OCI-LY1 (cell line): ENCODE results near the gene UTS2R.

ENCODE experiments used
- H2AFZ ChIP-seq: fragments of 200-600 bp; sonication (generic), shearing (Covaris generic); 2 replicates; pipeline ENCODE4 v1.6.0; 2014; ENCODE audit warnings: antibody characterized with exemption, mild to moderate bottlenecking, low read length
- H3F3A ChIP-seq: fragments of 200-600 bp; sonication (generic), shearing (Covaris generic); 2 replicates; pipeline ENCODE4 v1.6.0; 2014; ENCODE audit warnings: mild to moderate bottlenecking, antibody characterized with exemption, low read length, moderate library complexity; ENCODE audit not compliant: insufficient read depth
- H3K27ac ChIP-seq: fragments of 200-600 bp; sonication (generic); 2 replicates; pipeline ENCODE4 v1.5.1; 2014; ENCODE audit warnings: low read length, mixed run types, mild to moderate bottlenecking, low read depth; ENCODE audit not compliant: poor library complexity, severe bottlenecking
- H3K27me3 ChIP-seq: fragments of 200-600 bp; sonication (generic); 2 replicates; pipeline ENCODE4 v1.6.0; 2014; ENCODE audit warnings: antibody characterized with exemption, mild to moderate bottlenecking, low read length, moderate library complexity; ENCODE audit not compliant: insufficient read depth
- H3K36me3 ChIP-seq: fragments of 200-600 bp; sonication (generic); 2 replicates; pipeline ENCODE4 v1.6.1; 2014; ENCODE audit warnings: mild to moderate bottlenecking, antibody characterized with exemption, low read length, moderate library complexity, mixed read lengths; ENCODE audit not compliant: insufficient read depth
- H3K4me1 ChIP-seq: fragments of 200-600 bp; sonication (generic); 2 replicates; pipeline ENCODE4 v1.5.1; 2014; ENCODE audit warnings: mild to moderate bottlenecking, low read length, moderate library complexity; ENCODE audit not compliant: insufficient read depth, severe bottlenecking
- H3K4me2 ChIP-seq: fragments of 200-600 bp; sonication (generic), shearing (Covaris generic); 2 replicates; pipeline ENCODE4 v1.6.1; 2014; ENCODE audit warnings: low read length
- H3K4me3 ChIP-seq: fragments of 200-600 bp; sonication (generic); 2 replicates; pipeline ENCODE4 v1.5.1; 2014; ENCODE audit warnings: low read length, low read depth, mild to moderate bottlenecking, mixed read lengths; ENCODE audit not compliant: poor library complexity, severe bottlenecking
- H3K79me2 ChIP-seq: fragments of 200-600 bp; shearing (Covaris generic); 2 replicates; pipeline ENCODE4 v1.6.1; 2016; ENCODE audit warnings: mixed run types, low read length, mixed read lengths; ENCODE audit not compliant: insufficient read depth
- H3K9ac ChIP-seq: fragments of 200-600 bp; sonication (generic), shearing (Covaris generic); 2 replicates; pipeline ENCODE4 v1.6.1; 2014; ENCODE audit warnings: mild to moderate bottlenecking, low read length, mixed read lengths
- H3K9me2 ChIP-seq: fragments of 200-600 bp; sonication (generic), shearing (Covaris generic); 2 replicates; pipeline ENCODE4 v1.6.1; 2014; ENCODE audit warnings: low read depth, mild to moderate bottlenecking, low read length, mixed read lengths
- H3K9me3 ChIP-seq: fragments of 200-600 bp; shearing (Covaris generic); 2 replicates; pipeline ENCODE4 v1.6.1; 2014; ENCODE audit warnings: low read length, mixed read lengths
- H4K20me1 ChIP-seq: fragments of 200-600 bp; sonication (generic), shearing (Covaris generic); 2 replicates; pipeline ENCODE4 v1.6.0; 2016; ENCODE audit warnings: mild to moderate bottlenecking, low read length; ENCODE audit not compliant: insufficient read depth
- CTCF ChIP-seq: fragments of 200-600 bp; sonication (generic), shearing (Covaris generic); IDR thresholded peaks from 2 replicates; pipeline ENCODE4 v1.5.1; 2017; ENCODE audit warnings: mild to moderate bottlenecking, antibody characterized with exemption, low read length, moderate library complexity, mixed read lengths
- EZH2 ChIP-seq: fragments of 200-600 bp; sonication (generic), shearing (Covaris generic); IDR thresholded peaks from 2 replicates; pipeline ENCODE4 v1.8.0; 2017; ENCODE audit warnings: borderline replicate concordance, mixed run types, mild to moderate bottlenecking, antibody characterized with exemption, low read length, moderate library complexity, mixed read lengths

UTS2R gene

GRCh38 chr17:82382933-82383255, 11.3 kb downstream of the UTS2R start:
- Histone ChIP-seq H2AFZ (no peak overlapping the region), H3K9me3 (no peaks in the 10 kb centered on the region), H3K4me1 (no peaks in the 10 kb centered on the region), H3K9ac (no peak overlapping the region), H4K20me1 (no peaks in the 10 kb centered on the region), H3K27me3 (peaks cover 6% of the 10 kb centered on the region; the same call in 1 of the 2 replicates), H3K4me2 (no peak overlapping the region), H3K36me3 (no peaks in the 10 kb centered on the region), H3F3A (no peaks in the 10 kb centered on the region), H3K27ac (no peak overlapping the region), H3K79me2 (no peaks in the 10 kb centered on the region), H3K4me3 (no peak overlapping the region), H3K9me2 (no peaks in the 10 kb centered on the region)
- TF ChIP-seq CTCF, result no peak
- TF ChIP-seq EZH2, result no peak

DNA sequence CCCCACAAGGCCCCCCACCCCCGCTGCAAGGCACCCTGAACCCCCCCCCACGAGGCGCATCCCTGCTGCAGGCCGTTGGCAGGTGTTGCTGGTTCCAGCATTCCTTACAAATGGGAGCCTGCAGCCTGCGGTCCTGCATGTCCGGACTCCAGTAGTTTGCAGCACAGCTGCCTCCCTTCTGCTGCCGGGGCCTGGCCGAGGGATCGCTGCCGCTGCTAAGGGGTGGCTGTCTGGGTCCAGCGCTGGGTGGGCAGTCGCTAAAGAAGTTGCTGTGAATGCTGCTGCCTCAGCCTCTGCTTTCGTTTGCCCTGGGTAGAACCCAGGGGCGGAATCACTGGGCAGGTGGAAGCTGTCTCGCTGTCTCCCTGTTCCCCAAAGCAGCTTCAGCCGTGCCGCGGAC, 11.8 kb downstream of the UTS2R start:
- Histone ChIP-seq H3K36me3 (no peaks in the 10 kb centered on the region), H3K4me1 (no peaks in the 10 kb centered on the region), H3K4me2 (no peak overlapping the region), H3F3A (no peaks in the 10 kb centered on the region), H3K27me3 (peaks cover 6% of the 10 kb centered on the region; the same call in 1 of the 2 replicates), H3K9ac (no peak overlapping the region), H3K9me3 (no peaks in the 10 kb centered on the region), H3K4me3 (no peak overlapping the region), H2AFZ (no peak overlapping the region), H4K20me1 (no peaks in the 10 kb centered on the region), H3K27ac (no peak overlapping the region), H3K9me2 (no peaks in the 10 kb centered on the region), H3K79me2 (no peaks in the 10 kb centered on the region)
- TF ChIP-seq CTCF (no peak), EZH2 (no peak)

GRCh38 chr17:82384051-82384729, 12.6 kb downstream of the UTS2R start:
- Histone ChIP-seq H3K79me2 (no peaks in the 10 kb centered on the region), H3K36me3 (no peaks in the 10 kb centered on the region), H3K4me1 (no peaks in the 10 kb centered on the region), H2AFZ (no peak overlapping the region), H4K20me1 (no peaks in the 10 kb centered on the region), H3K9ac (no peak overlapping the region), H3K27ac (no peak overlapping the region), H3K9me2 (no peaks in the 10 kb centered on the region), H3K27me3 (peaks cover 6% of the 10 kb centered on the region; the same call in 1 of the 2 replicates), H3K4me3 (no peak overlapping the region), H3F3A (no peaks in the 10 kb centered on the region), H3K4me2 (no peak overlapping the region), H3K9me3 (no peaks in the 10 kb centered on the region)
- TF ChIP-seq CTCF, result no peak
- TF ChIP-seq EZH2, result no peak
